Thyroid gland (tissue), 4 donors: ENCODE measurements around the gene OR2H2. TPM values are rescaled to one million over a fixed set of nuclear protein-coding genes. Genes with fewer than 3 reads are reported as not detected.

ENCODE experiments used
- DNase-seq, 2 donors: peaks; one replicate each; pipeline ENCODE4 v3.0.0-alpha.2; 2019
- H3K27ac ChIP-seq, 3 donors: fragments of 200-600 bp; sonication (generic); 1 replicate in 2 of 3; 2 replicates in 1 of 3; pipeline ENCODE4 v1.5.1; 2016 to 2019; ENCODE audit warnings: mild to moderate bottlenecking in 1 of 3, moderate library complexity in 1 of 3
- H3K27me3 ChIP-seq: fragments of 200-600 bp; sonication (generic); one replicate; pipeline ENCODE4 v1.5.1; 2019
- H3K36me3 ChIP-seq, 2 donors: fragments of 200-600 bp; sonication (generic); one replicate each; pipeline ENCODE4 v1.5.1; 2016 to 2019
- H3K4me1 ChIP-seq, 2 donors: fragments of 200-600 bp; sonication (generic); one replicate each; pipeline ENCODE4 v1.5.1; 2017 to 2019
- H3K4me3 ChIP-seq, 3 donors: fragments of 200-600 bp; sonication (generic); replicated peaks in 1 of 3; 1 replicate in 2 of 3; 2 replicates in 1 of 3; pipeline ENCODE4 v1.5.1; 2016; ENCODE audit warnings: mild to moderate bottlenecking in 1 of 3
- H3K9me3 ChIP-seq: fragments of 200-600 bp; sonication (generic); one replicate; pipeline ENCODE4 v1.5.1; 2017
- CTCF ChIP-seq, 6 experiments: fragments of 200-600 bp in 3 of 6; fragments of 450-650 bp in 3 of 6; sonication (generic) in 3 of 6; IDR thresholded peaks; one replicate each; pipeline ENCODE4 v1.5.1; 2016 to 2019; ENCODE audit warnings: antibody characterized with exemption in 6 of 6, mild to moderate bottlenecking in 2 of 6, inconsistent platforms in 1 of 6, moderate library complexity in 1 of 6
- POLR2A ChIP-seq, 2 donors: fragments of 450-650 bp; IDR thresholded peaks; one replicate each; pipeline ENCODE4 v1.6.1; 2017; ENCODE audit warnings: antibody characterized with exemption in 2 of 2, mild to moderate bottlenecking in 2 of 2, moderate library complexity in 1 of 2
- WGBS, 2 donors: methylation state at CpG; one replicate each; pipeline ENCODE4 v1.1.5; 2017; 5-methylcytosine and 5-hydroxymethylcytosine counted together
- intact Hi-C: fragments of 100-400 bp; cut with DNase I; formaldehyde crosslinking; loops from one replicate; pipeline ENCODE4 v1.15.1; 2023
- total RNA-seq, 4 donors: library from RNA; depleted of rRNA; stranded (reverse); fragments of >200 nt; gene quantifications; one replicate each; pipeline ENCODE4 v1.2.3, GENCODE V29; 2016

The OR2H2 gene
- total RNA-seq, 4 donors from 2014 or later, result not detected

GRCh38 chr6:29611426-29611825, 26.5 kb downstream of the OR2H2 start:
- 88 to 90% methylated on average over 4 of the region's 4 CpGs for WGBS, 2 donors
- H3K36me3 ChIP-seq, result peaks cover 6 to 20% of the 10 kb centered on the region in 2 donors

GRCh38 chr6:29617782-29618554, 33.0 kb downstream of the OR2H2 start:
- Histone ChIP-seq H3K9me3 (no peaks in the 10 kb centered on the region), H3K27ac (no peak overlapping the region), H3K4me1 (no peaks in the 10 kb centered on the region), H3K36me3 (peaks cover 0 to 3% of the 10 kb centered on the region in 2 donors), H3K4me3 (no peak overlapping the region), H3K27me3 (no peaks in the 10 kb centered on the region)
- DNase-seq, result no peak
- no peak for TF ChIP-seq CTCF (IDR thresholded peaks at IDR 0.05)
- TF ChIP-seq POLR2A (IDR thresholded peaks at IDR 0.05), result no peak
- intact Hi-C loops, result no loop called here
- 92 to 94% methylated on average over 8 of the region's 8 CpGs for WGBS, 2 donors

More at GRCh38 chr6:29611426-29611825, 26.5 kb downstream of the OR2H2 start:
- intact Hi-C loops, result no loop called here
- H3K9me3 ChIP-seq, result no peaks in the 10 kb centered on the region
- no peak overlapping the region for H3K4me3 ChIP-seq
- no peaks in the 10 kb centered on the region for H3K27me3 ChIP-seq
- no peak for DNase-seq
- TF ChIP-seq CTCF (IDR thresholded peaks at IDR 0.05), result no peak
- H3K27ac ChIP-seq, result no peak overlapping the region
- H3K4me1 ChIP-seq, result no peaks in the 10 kb centered on the region

GRCh38 chr6:29619578-29620160, 34.7 kb downstream of the OR2H2 start:
- no peaks in the 10 kb centered on the region for H3K4me1 ChIP-seq
- DNase-seq, result no peak
- intact Hi-C loops, result no loop called here
- H3K27ac ChIP-seq, result no peak overlapping the region
- 80 to 96% methylated on average over 1 of the region's 1 CpG for WGBS, 2 donors
- no peaks in the 10 kb centered on the region for H3K36me3 ChIP-seq
- no peaks in the 10 kb centered on the region for H3K9me3 ChIP-seq
- no peak overlapping the region for H3K4me3 ChIP-seq
- H3K27me3 ChIP-seq, result no peaks in the 10 kb centered on the region
- TF ChIP-seq POLR2A (IDR thresholded peaks at IDR 0.05), result no peak
- no peak for TF ChIP-seq CTCF (IDR thresholded peaks at IDR 0.05)

- H3K4me3 ChIP-seq, result no peak overlapping the region
- DNase-seq, result no peak
- H3K27ac ChIP-seq, result no peak overlapping the region
- no peak for TF ChIP-seq CTCF (IDR thresholded peaks at IDR 0.05)
- no peak for TF ChIP-seq POLR2A (IDR thresholded peaks at IDR 0.05)
- WGBS, 2 donors, result 63 to 67% methylated on average over 4 of the region's 4 CpGs
- intact Hi-C loops, result no loop called here
- H3K4me1 ChIP-seq, result no peaks in the 10 kb centered on the region
- no peaks in the 10 kb centered on the region for H3K36me3 ChIP-seq
- H3K27me3 ChIP-seq, result no peaks in the 10 kb centered on the region
- H3K9me3 ChIP-seq, result no peaks in the 10 kb centered on the region
Measured at GRCh38 chr6:29620630-29621029, 35.7 kb downstream of the OR2H2 start.

GRCh38 chr6:29624520-29624961, 39.6 kb downstream of the OR2H2 start:
- Histone ChIP-seq H3K4me3 (no peak overlapping the region), H3K27me3 (no peaks in the 10 kb centered on the region), H3K27ac (no peak overlapping the region), H3K36me3 (no peaks in the 10 kb centered on the region), H3K4me1 (peaks cover 13 to 20% of the 10 kb centered on the region in 2 donors), H3K9me3 (no peaks in the 10 kb centered on the region)
- no peak for DNase-seq
- intact Hi-C loops, result no loop called here
- WGBS, 2 donors, result 75 to 86% methylated on average over 3 of the region's 3 CpGs
- no peak for TF ChIP-seq POLR2A (IDR thresholded peaks at IDR 0.05)
- TF ChIP-seq CTCF (IDR thresholded peaks at IDR 0.05), result no peak
